CD14-positive monocyte (primary cell): ENCODE measurements around the gene MRGPRE. TPM values are rescaled to one million over a fixed set of nuclear protein-coding genes. Genes with fewer than 3 reads are reported as not detected.

ENCODE experiments used
- DNase-seq, 3 donors: peaks; one replicate each; pipeline ENCODE4 v3.0.0-alpha.2; 2011 to 2022
- H2AFZ ChIP-seq: 2 replicates; pipeline ENCODE4 v1.6.0; 2012; ENCODE audit warnings: mild to moderate bottlenecking, low read depth, low read length, inconsistent platforms; ENCODE audit not compliant: insufficient read depth, poor library complexity, severe bottlenecking
- H3K27ac ChIP-seq, 2 donors: 1 replicate in 1 of 2; 2 replicates in 1 of 2; pipeline ENCODE4 v1.5.1; 2012 to 2013; ENCODE audit warnings: low read length in 2 of 2, control low read depth in 1 of 2, inconsistent platforms in 1 of 2, low read depth in 1 of 2, mild to moderate bottlenecking in 1 of 2
- H3K27me3 ChIP-seq, 2 donors: one replicate each; pipeline versions ENCODE4 v1.6.0 to v1.6.1; 2011 to 2013; ENCODE audit warnings: low read length in 2 of 2; ENCODE audit not compliant: control insufficient read depth in 2 of 2, insufficient read depth in 2 of 2
- H3K36me3 ChIP-seq, 2 donors: replicated peaks in 1 of 2; 1 replicate in 1 of 2; 2 replicates in 1 of 2; pipeline versions ENCODE4 v1.5.1 to v1.6.1; 2012 to 2013; ENCODE audit warnings: low read length in 2 of 2, control low read depth in 1 of 2, inconsistent platforms in 1 of 2, mild to moderate bottlenecking in 1 of 2; ENCODE audit not compliant: insufficient read depth in 2 of 2, control insufficient read depth in 1 of 2
- H3K4me1 ChIP-seq, 2 donors: 1 replicate in 1 of 2; 2 replicates in 1 of 2; pipeline versions ENCODE4 v1.5.1 to v1.6.1; 2012 to 2013; ENCODE audit warnings: low read length in 2 of 2, control low read depth in 1 of 2, inconsistent platforms in 1 of 2, mild to moderate bottlenecking in 1 of 2, moderate library complexity in 1 of 2; ENCODE audit not compliant: insufficient read depth in 2 of 2, control insufficient read depth in 1 of 2
- H3K4me2 ChIP-seq: replicated peaks from 2 replicates; pipeline ENCODE3; 2012; ENCODE audit warnings: low read length, moderate library complexity, mild to moderate bottlenecking; ENCODE audit not compliant: poor library complexity, severe bottlenecking; ENCODE audit errors: extremely low read depth
- H3K4me3 ChIP-seq, 3 experiments: fragments of 200-600 bp in 1 of 3; sonication (generic) in 1 of 3; replicated peaks in 1 of 3; 1 replicate in 2 of 3; 2 replicates in 1 of 3; pipeline ENCODE4 v1.5.1; 2011 to 2013; ENCODE audit warnings: low read length in 3 of 3, mild to moderate bottlenecking in 3 of 3, control low read depth in 2 of 3, low read depth in 2 of 3, inconsistent platforms in 1 of 3, moderate library complexity in 1 of 3
- H3K79me2 ChIP-seq: 2 replicates; pipeline ENCODE4 v1.6.0; 2012; ENCODE audit warnings: mild to moderate bottlenecking, control low read depth, inconsistent platforms, low read length, moderate library complexity; ENCODE audit not compliant: insufficient read depth
- H3K9ac ChIP-seq: 2 replicates; pipeline ENCODE4 v1.6.0; 2017; ENCODE audit warnings: low read length, mild to moderate bottlenecking; ENCODE audit not compliant: insufficient read depth, poor library complexity, severe bottlenecking
- H3K9me3 ChIP-seq, 2 donors: replicated peaks in 1 of 2; 1 replicate in 1 of 2; 2 replicates in 1 of 2; pipeline versions ENCODE4 v1.5.1 to v1.6.1; 2012 to 2013; ENCODE audit warnings: low read length in 2 of 2, control low read depth in 1 of 2; ENCODE audit not compliant: control insufficient read depth in 1 of 2, insufficient read depth in 1 of 2
- H4K20me1 ChIP-seq: 2 replicates; pipeline ENCODE4 v1.6.0; 2012; ENCODE audit warnings: mild to moderate bottlenecking, low read length, control low read depth, moderate library complexity; ENCODE audit not compliant: insufficient read depth
- H3K27ac Mint-ChIP-seq, 7 donors: one replicate each; pipeline ENCODE4 v1.8.0; 2020; ENCODE audit warnings: mild to moderate bottlenecking in 7 of 7, mixed read lengths in 7 of 7, moderate library complexity in 6 of 7, inconsistent platforms in 2 of 7
- H3K27me3 Mint-ChIP-seq, 3 donors: one replicate each; pipeline ENCODE4 v1.8.0; 2021 to 2022; ENCODE audit warnings: low read depth in 3 of 3, mild to moderate bottlenecking in 3 of 3, mixed read lengths in 3 of 3, moderate library complexity in 3 of 3, inconsistent platforms in 1 of 3
- H3K36me3 Mint-ChIP-seq, 2 donors: one replicate each; pipeline ENCODE4 v1.8.0; 2020; ENCODE audit warnings: mixed read lengths in 2 of 2, inconsistent platforms in 1 of 2, mild to moderate bottlenecking in 1 of 2
- H3K4me1 Mint-ChIP-seq: one replicate; pipeline ENCODE4 v1.8.0; 2020; ENCODE audit warnings: mild to moderate bottlenecking, mixed read lengths
- H3K4me3 Mint-ChIP-seq, 2 donors: one replicate each; pipeline ENCODE4 v1.8.0; 2020; ENCODE audit warnings: mild to moderate bottlenecking in 2 of 2, mixed read lengths in 2 of 2, moderate library complexity in 1 of 2
- H3K9me3 Mint-ChIP-seq, 7 donors: one replicate each; pipeline ENCODE4 v1.8.0; 2020 to 2022; ENCODE audit warnings: mixed read lengths in 7 of 7, mild to moderate bottlenecking in 6 of 7, moderate library complexity in 6 of 7, inconsistent platforms in 2 of 7
- CTCF ChIP-seq: fragments of 200-600 bp; IDR thresholded peaks from one replicate; pipeline ENCODE4 v1.8.0; 2022; ENCODE audit warnings: antibody characterized with exemption, mild to moderate bottlenecking
- WGBS: methylation state at CpG from one replicate; pipeline ENCODE4 v1.1.5; 2013; ENCODE audit warnings: missing lambda C conversion rate; ENCODE audit not compliant: insufficient coverage; 5-methylcytosine and 5-hydroxymethylcytosine counted together
- intact Hi-C, 2 donors: fragments of 100-400 bp; cut with micrococcal nuclease; formaldehyde crosslinking; loops; one replicate each; pipeline versions ENCODE4 v1.15.0 to v1.15.1; 2023
- polyA plus RNA-seq, 3 donors: library from polyadenylated mRNA; depleted of rRNA in 1 of 3; unstranded in 2 of 3; stranded (reverse) in 1 of 3; fragments of 300-500 nt in 2 of 3; fragments of >200 nt in 1 of 3; fragmentation: Illumina TruSeq in 2 of 3; gene quantifications; 1 replicate in 2 of 3; 2 replicates in 1 of 3; pipeline ENCODE4 v1.2.3, GENCODE V29; 2012 to 2021

MRGPRE gene
- polyA plus RNA-seq, 3 donors: not detected

GRCh38 chr11:3197878-3198528 is 34.2 kb downstream of the MRGPRE start:
- no peaks in the 10 kb centered on the region for H3K79me2 ChIP-seq
- intact Hi-C loops: no loop called here
- no peak for TF ChIP-seq CTCF
- no peak overlapping the region for H2AFZ ChIP-seq
- no peak overlapping the region for H3K4me3 Mint-ChIP-seq
- no peak overlapping the region for H3K27ac ChIP-seq
- H3K36me3 ChIP-seq: no peaks in the 10 kb centered on the region
- peaks cover 3 to 7% of the 10 kb centered on the region in 2 donors for H3K4me1 ChIP-seq
- H3K36me3 Mint-ChIP-seq: no peaks in the 10 kb centered on the region
- H3K4me1 Mint-ChIP-seq: peaks cover 4% of the 10 kb centered on the region
- DNase-seq: no peak
- WGBS: 93% methylated on average over 4 of the region's 8 CpGs
- H3K27me3 Mint-ChIP-seq: peaks cover 24 to 51% (median 26%) of the 10 kb centered on the region in 3 donors
- no peak overlapping the region for H3K9ac ChIP-seq
- H3K9me3 ChIP-seq: no peaks in the 10 kb centered on the region
- H3K27me3 ChIP-seq: peaks cover 0 to 16% of the 10 kb centered on the region in 2 donors
- peak overlapping the region in 1 of 7 donors; percentile 25 for H3K27ac Mint-ChIP-seq
- peaks cover 0 to 2% (median 0%) of the 10 kb centered on the region in 7 donors for H3K9me3 Mint-ChIP-seq
- no peaks in the 10 kb centered on the region for H4K20me1 ChIP-seq
- no peak overlapping the region for H3K4me3 ChIP-seq
- no peak overlapping the region for H3K4me2 ChIP-seq

- no peak for TF ChIP-seq CTCF
- no peak overlapping the region for H3K4me2 ChIP-seq
- H3K4me3 Mint-ChIP-seq: no peak overlapping the region
- intact Hi-C loops: no loop called here
- no peaks in the 10 kb centered on the region for H3K36me3 Mint-ChIP-seq
- no peaks in the 10 kb centered on the region for H3K9me3 ChIP-seq
- no peak overlapping the region for H2AFZ ChIP-seq
- H3K4me1 ChIP-seq: peaks cover 3 to 7% of the 10 kb centered on the region in 2 donors
- no peak overlapping the region for H3K27ac ChIP-seq
- H3K9me3 Mint-ChIP-seq: peaks cover 0 to 3% (median 2%) of the 10 kb centered on the region in 7 donors
- no peaks in the 10 kb centered on the region for H4K20me1 ChIP-seq
- no peak overlapping the region for H3K4me3 ChIP-seq
- H3K79me2 ChIP-seq: no peaks in the 10 kb centered on the region
- DNase-seq: no peak
- H3K27me3 Mint-ChIP-seq: peaks cover 17 to 48% (median 17%) of the 10 kb centered on the region in 3 donors
- no peak overlapping the region for H3K27ac Mint-ChIP-seq
- H3K4me1 Mint-ChIP-seq: peaks cover 4% of the 10 kb centered on the region
- H3K36me3 ChIP-seq: no peaks in the 10 kb centered on the region
- peaks cover 0 to 7% of the 10 kb centered on the region in 2 donors for H3K27me3 ChIP-seq
- no peak overlapping the region for H3K9ac ChIP-seq
- WGBS: 95% methylated on average over 9 of the region's 11 CpGs
These were observed 35.0 kb downstream of the MRGPRE start for GRCh38 chr11:3197044-3197695.
